ENCODE results near the gene RPL10A. TPM values are rescaled to one million over a fixed set of nuclear protein-coding genes. Genes with fewer than 3 reads are reported as not detected.

Gene RPL10A
- total and polyA plus RNA-seq, 7 experiments from 2014 or later, result 1,203 to 2,381 (median 1,713) TPM

GRCh38 chr6:35487658-35488516 lies 19.7 kb downstream of the RPL10A start:
- Mint-ChIP-seq H3K27me3 (peaks cover 0 to 6% (median 0%) of the 10 kb centered on the region in 5 donors), H3K36me3 (no peaks in the 10 kb centered on the region), H3K4me3 (no peak overlapping the region), H3K4me1 (peaks cover 0 to 11% (median 6%) of the 10 kb centered on the region in 7 donors), H3K27ac (peak overlapping the region in 1 of 9 donors; percentile 36), H3K9me3 (peaks cover 0 to 3% (median 0%) of the 10 kb centered on the region in 11 donors)
- H3K27me3 ChIP-seq (ENCODE audit: control insufficient read depth in 2 of 2, insufficient read depth in 2 of 2, low read length in 2 of 2), result no peaks in the 10 kb centered on the region
- no peak overlapping the region for H3K4me3 ChIP-seq (ENCODE audit: low read length)
- CTCF ChIA-PET, result interaction anchor here (0.6 to 0.7 kb wide), 2 partner anchors 64 to 248 kb away, joined by 3 to 5 read pairs; no protein-coding TSS in a partner anchor
- H3K4me1 ChIP-seq (ENCODE audit: control insufficient read depth in 2 of 2, insufficient read depth in 2 of 2, low read length in 2 of 2), result no peaks in the 10 kb centered on the region
- ATAC-seq, result no peak
- intact Hi-C loops (cut with micrococcal nuclease), result no loop called here
- POLR2A ChIA-PET, result no interaction called here
- no peaks in the 10 kb centered on the region for H3K9me3 ChIP-seq (ENCODE audit: control insufficient read depth in 2 of 3, low read length in 3 of 3)
- no peaks in the 10 kb centered on the region for H3K36me3 ChIP-seq (ENCODE audit: control insufficient read depth in 2 of 3, insufficient read depth in 3 of 3, low read length in 3 of 3)
- no peak for DNase-seq
- H3K27ac ChIP-seq (ENCODE audit: low read depth, low read length), result no peak overlapping the region

DNA sequence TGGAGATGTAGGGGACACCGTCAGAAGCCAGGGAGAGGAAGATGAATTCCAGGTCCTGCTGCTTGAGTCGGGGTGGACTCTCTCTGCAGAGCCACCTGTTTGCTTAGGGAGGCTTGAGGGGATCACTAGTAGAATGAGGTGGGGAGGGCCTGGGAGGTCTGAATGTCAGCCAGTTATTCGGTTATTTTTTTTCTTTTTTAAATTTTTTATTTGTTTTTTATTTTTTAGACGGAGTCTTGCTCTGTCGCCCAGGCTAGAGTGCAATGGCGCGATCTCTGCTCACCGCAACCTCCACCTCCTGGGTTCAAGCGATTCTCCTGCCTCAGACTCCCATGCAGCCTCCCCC lies 20.3 kb downstream of the RPL10A start:
- intact Hi-C loops (cut with micrococcal nuclease), result no loop called here
- DNase-seq, result no peak
- Histone ChIP-seq H3K9me3 (ENCODE audit: control insufficient read depth in 2 of 3, low read length in 3 of 3) (no peaks in the 10 kb centered on the region), H3K27me3 (ENCODE audit: control insufficient read depth in 2 of 2, insufficient read depth in 2 of 2, low read length in 2 of 2) (no peaks in the 10 kb centered on the region), H3K27ac (ENCODE audit: low read depth, low read length) (no peak overlapping the region), H3K36me3 (ENCODE audit: control insufficient read depth in 2 of 3, insufficient read depth in 3 of 3, low read length in 3 of 3) (no peaks in the 10 kb centered on the region), H3K4me1 (ENCODE audit: control insufficient read depth in 2 of 2, insufficient read depth in 2 of 2, low read length in 2 of 2) (no peaks in the 10 kb centered on the region), H3K4me3 (ENCODE audit: low read length) (no peak overlapping the region)
- no peak for ATAC-seq
- Mint-ChIP-seq H3K36me3 (no peaks in the 10 kb centered on the region), H3K27ac (no peak overlapping the region), H3K4me3 (no peak overlapping the region), H3K27me3 (peaks cover 0 to 6% (median 0%) of the 10 kb centered on the region in 5 donors), H3K9me3 (peaks cover 0 to 3% (median 0%) of the 10 kb centered on the region in 11 donors), H3K4me1 (peaks cover 0 to 15% (median 7%) of the 10 kb centered on the region in 7 donors)
- CTCF ChIA-PET, result no interaction called here
- POLR2A ChIA-PET, result no interaction called here

GRCh38 chr6:35489066-35489465 lies 20.9 kb downstream of the RPL10A start:
- Mint-ChIP-seq H3K27ac (no peak overlapping the region), H3K9me3 (peaks cover 0 to 3% (median 0%) of the 10 kb centered on the region in 11 donors), H3K27me3 (peaks cover 0 to 10% (median 0%) of the 10 kb centered on the region in 5 donors), H3K4me1 (peaks cover 0 to 19% (median 11%) of the 10 kb centered on the region in 7 donors), H3K36me3 (no peaks in the 10 kb centered on the region), H3K4me3 (no peak overlapping the region)
- no peak for DNase-seq
- Histone ChIP-seq H3K4me3 (ENCODE audit: low read length) (no peak overlapping the region), H3K4me1 (ENCODE audit: control insufficient read depth in 2 of 2, insufficient read depth in 2 of 2, low read length in 2 of 2) (no peaks in the 10 kb centered on the region), H3K27me3 (ENCODE audit: control insufficient read depth in 2 of 2, insufficient read depth in 2 of 2, low read length in 2 of 2) (no peaks in the 10 kb centered on the region), H3K9me3 (ENCODE audit: control insufficient read depth in 2 of 3, low read length in 3 of 3) (no peaks in the 10 kb centered on the region), H3K27ac (ENCODE audit: low read depth, low read length) (no peak overlapping the region), H3K36me3 (ENCODE audit: control insufficient read depth in 2 of 3, insufficient read depth in 3 of 3, low read length in 3 of 3) (no peaks in the 10 kb centered on the region)
- ChIA-PET POLR2A (no interaction called here), CTCF (no interaction called here)
- ATAC-seq, result no peak
- intact Hi-C loops (cut with micrococcal nuclease), result no loop called here

DNA sequence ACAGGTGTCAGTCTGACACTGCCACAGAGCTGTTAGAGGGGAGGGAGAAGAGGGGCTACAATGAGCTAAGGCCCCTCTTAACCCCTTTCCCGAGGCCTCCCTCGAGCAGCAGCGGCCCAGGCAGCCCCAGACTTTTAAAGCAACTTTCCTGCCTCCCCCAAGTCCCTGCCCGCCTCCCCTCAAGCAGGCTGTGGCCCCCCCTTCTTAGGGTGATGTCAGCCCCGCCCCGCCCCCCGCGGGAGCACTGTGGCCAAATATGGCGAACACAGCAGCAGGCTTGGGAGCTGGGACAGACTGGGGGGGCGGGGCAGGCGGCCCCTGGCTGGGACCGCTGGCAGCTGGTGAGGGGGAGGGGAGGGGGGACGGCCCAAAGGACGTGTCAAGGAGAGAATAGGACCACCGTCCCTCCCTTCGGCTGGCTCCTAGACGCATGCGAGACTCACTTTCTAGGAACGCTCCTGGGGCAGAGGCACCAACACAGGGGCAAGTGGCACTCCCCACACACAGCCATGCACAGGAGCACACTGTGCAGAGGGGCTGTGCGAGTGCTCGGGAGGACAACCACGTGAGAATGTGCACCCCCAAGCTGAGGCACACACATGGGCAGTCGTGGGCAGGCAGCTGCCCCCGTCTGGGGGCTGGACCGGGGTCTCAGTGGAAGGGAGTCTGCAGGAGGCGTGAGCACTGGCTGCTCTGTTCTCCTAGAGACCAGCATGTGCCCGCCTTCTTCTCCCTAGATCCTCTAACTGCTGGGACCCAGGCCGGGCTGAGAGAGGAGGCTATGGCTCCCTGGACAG lies 22.0 kb downstream of the RPL10A start:
- Histone ChIP-seq H3K27ac (ENCODE audit: low read depth, low read length) (no peak overlapping the region), H3K27me3 (ENCODE audit: control insufficient read depth in 2 of 2, insufficient read depth in 2 of 2, low read length in 2 of 2) (no peaks in the 10 kb centered on the region), H3K9me3 (ENCODE audit: control insufficient read depth in 2 of 3, low read length in 3 of 3) (no peaks in the 10 kb centered on the region), H3K4me1 (ENCODE audit: control insufficient read depth in 2 of 2, insufficient read depth in 2 of 2, low read length in 2 of 2) (no peaks in the 10 kb centered on the region), H3K4me3 (ENCODE audit: low read length) (no peak overlapping the region), H3K36me3 (ENCODE audit: control insufficient read depth in 2 of 3, insufficient read depth in 3 of 3, low read length in 3 of 3) (no peaks in the 10 kb centered on the region)
- no peak for ATAC-seq
- no peak for DNase-seq
- Mint-ChIP-seq H3K27ac (peak overlapping the region in 1 of 9 donors; percentile 70), H3K4me3 (no peak overlapping the region), H3K9me3 (peaks cover 0 to 3% (median 0%) of the 10 kb centered on the region in 11 donors), H3K4me1 (peaks cover 4 to 22% (median 15%) of the 10 kb centered on the region in 7 donors), H3K36me3 (no peaks in the 10 kb centered on the region), H3K27me3 (peaks cover 0 to 17% (median 0%) of the 10 kb centered on the region in 5 donors)
- CTCF ChIA-PET, result interaction anchor here (0.9 kb wide), 1 partner anchor 34 kb away, joined by 3 read pairs; no protein-coding TSS in a partner anchor
- intact Hi-C loops (cut with micrococcal nuclease), result no loop called here
- POLR2A ChIA-PET, result no interaction called here

DNA sequence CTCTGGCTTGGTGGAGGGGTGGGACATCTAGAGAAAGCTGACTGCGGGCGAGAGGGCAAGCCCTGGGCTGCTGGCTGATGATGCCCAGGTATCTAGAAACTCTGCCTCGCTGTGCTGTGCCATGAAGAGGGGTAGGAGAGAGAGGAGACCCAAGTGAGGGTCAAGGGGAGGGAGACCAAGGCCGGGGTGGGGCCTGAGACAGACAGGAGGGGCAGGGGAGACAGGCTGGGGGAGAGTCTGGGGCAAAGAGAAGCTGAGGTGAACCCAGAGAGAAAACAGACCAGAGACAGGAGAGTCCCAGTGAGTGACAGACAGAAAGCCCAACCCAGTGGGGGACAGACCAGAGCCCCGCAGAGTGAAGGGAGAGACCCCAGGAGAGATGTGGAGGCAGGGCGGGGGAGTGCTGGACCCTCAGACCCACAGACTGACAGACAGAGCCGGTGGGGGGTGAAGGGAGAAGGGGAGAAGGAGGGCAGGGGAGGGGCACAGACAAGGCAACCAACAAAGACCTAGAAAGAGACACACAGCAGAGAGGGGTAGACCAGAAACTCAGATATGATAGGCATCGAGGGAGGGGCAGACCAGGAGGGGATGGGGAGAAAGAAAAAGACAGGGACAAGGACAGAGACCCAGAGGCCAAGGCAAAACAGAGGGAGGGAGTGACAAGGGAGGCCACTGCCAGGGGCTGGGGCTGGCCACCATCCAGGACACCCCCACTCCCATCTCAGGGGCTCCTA lies 22.8 kb downstream of the RPL10A start:
- H3K4me3 ChIP-seq (ENCODE audit: low read length), result no peak overlapping the region
- ChIA-PET CTCF (interaction anchor here (0.9 kb wide), 1 partner anchor 33 kb away, joined by 3 read pairs; no protein-coding TSS in a partner anchor), POLR2A (no interaction called here)
- no peaks in the 10 kb centered on the region for H3K4me1 ChIP-seq (ENCODE audit: control insufficient read depth in 2 of 2, insufficient read depth in 2 of 2, low read length in 2 of 2)
- peaks cover 7 to 23% (median 15%) of the 10 kb centered on the region in 7 donors for H3K4me1 Mint-ChIP-seq
- DNase-seq (no peak), ATAC-seq (no peak)
- peaks cover 0 to 24% (median 0%) of the 10 kb centered on the region in 5 donors for H3K27me3 Mint-ChIP-seq
- H3K9me3 ChIP-seq (ENCODE audit: control insufficient read depth in 2 of 3, low read length in 3 of 3), result no peaks in the 10 kb centered on the region
- peaks cover 0 to 3% (median 0%) of the 10 kb centered on the region in 11 donors for H3K9me3 Mint-ChIP-seq
- intact Hi-C loops (cut with micrococcal nuclease), result no loop called here
- no peaks in the 10 kb centered on the region for H3K36me3 Mint-ChIP-seq
- H3K27ac ChIP-seq (ENCODE audit: low read depth, low read length), result no peak overlapping the region
- no peak overlapping the region for H3K4me3 Mint-ChIP-seq
- peak overlapping the region in 1 of 9 donors; percentile 73 for H3K27ac Mint-ChIP-seq
- no peaks in the 10 kb centered on the region for H3K27me3 ChIP-seq (ENCODE audit: control insufficient read depth in 2 of 2, insufficient read depth in 2 of 2, low read length in 2 of 2)
- H3K36me3 ChIP-seq (ENCODE audit: control insufficient read depth in 2 of 3, insufficient read depth in 3 of 3, low read length in 3 of 3), result no peaks in the 10 kb centered on the region

- Histone ChIP-seq H3K4me3 (ENCODE audit: low read length) (no peak overlapping the region), H3K27me3 (ENCODE audit: control insufficient read depth in 2 of 2, insufficient read depth in 2 of 2, low read length in 2 of 2) (no peaks in the 10 kb centered on the region), H3K36me3 (ENCODE audit: control insufficient read depth in 2 of 3, insufficient read depth in 3 of 3, low read length in 3 of 3) (no peaks in the 10 kb centered on the region), H3K27ac (ENCODE audit: low read depth, low read length) (no peak overlapping the region), H3K9me3 (ENCODE audit: control insufficient read depth in 2 of 3, low read length in 3 of 3) (no peaks in the 10 kb centered on the region), H3K4me1 (ENCODE audit: control insufficient read depth in 2 of 2, insufficient read depth in 2 of 2, low read length in 2 of 2) (no peaks in the 10 kb centered on the region)
- DNase-seq (no peak), ATAC-seq (no peak)
- peaks cover 0 to 3% (median 0%) of the 10 kb centered on the region in 11 donors for H3K9me3 Mint-ChIP-seq
- POLR2A ChIA-PET, result no interaction called here
- peak overlapping the region in 1 of 9 donors; percentile 32 for H3K27ac Mint-ChIP-seq
- no peak overlapping the region for H3K4me3 Mint-ChIP-seq
- CTCF ChIA-PET, result no interaction called here
- H3K4me1 Mint-ChIP-seq, result peaks cover 7 to 23% (median 16%) of the 10 kb centered on the region in 7 donors
- H3K27me3 Mint-ChIP-seq, result peaks cover 0 to 25% (median 0%) of the 10 kb centered on the region in 5 donors
- H3K36me3 Mint-ChIP-seq, result no peaks in the 10 kb centered on the region
- intact Hi-C loops (cut with micrococcal nuclease), result no loop called here
Measured at GRCh38 chr6:35491558-35492257, 23.5 kb downstream of the RPL10A start.
